ENCODE results near the gene SLC12A7. TPM values are rescaled to one million over a fixed set of nuclear protein-coding genes. Genes with fewer than 3 reads are reported as not detected.

SLC12A7 gene
- total and polyA plus RNA-seq, 3 donors from 2014 or later, result 73.2 to 212 (median 168) TPM

DNA sequence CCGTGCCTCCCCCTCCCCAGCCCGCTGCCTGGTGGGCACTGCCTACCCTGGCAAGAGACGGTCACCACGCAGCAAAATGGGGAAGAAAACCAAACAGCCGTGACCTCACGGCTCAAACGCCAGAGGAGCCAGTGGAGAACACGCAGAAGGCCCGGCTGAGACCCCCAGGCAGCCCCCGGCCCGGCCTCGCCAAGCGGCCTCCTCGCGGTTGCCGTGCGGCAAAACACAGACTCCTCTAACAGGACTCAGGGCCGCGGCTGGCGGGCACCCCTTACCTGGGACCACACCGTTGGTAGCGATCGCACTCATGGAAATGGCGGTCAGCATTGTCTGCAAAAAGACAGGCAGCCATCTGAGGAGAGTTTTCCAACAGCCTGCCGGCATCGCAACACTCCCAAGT lies 23.8 kb downstream of the SLC12A7 start:
- intact Hi-C loops (cut with DNase I; ENCODE audit: low total_unique reads), result no loop called here
- no peak for DNase-seq
- no peaks in the 10 kb centered on the region for H3K36me3 ChIP-seq (ENCODE audit: low read depth, missing control alignments)
- H3K9me3 ChIP-seq, result no peaks in the 10 kb centered on the region
- no peak overlapping the region for H3K4me3 ChIP-seq
- TF ChIP-seq, protein P1, sequence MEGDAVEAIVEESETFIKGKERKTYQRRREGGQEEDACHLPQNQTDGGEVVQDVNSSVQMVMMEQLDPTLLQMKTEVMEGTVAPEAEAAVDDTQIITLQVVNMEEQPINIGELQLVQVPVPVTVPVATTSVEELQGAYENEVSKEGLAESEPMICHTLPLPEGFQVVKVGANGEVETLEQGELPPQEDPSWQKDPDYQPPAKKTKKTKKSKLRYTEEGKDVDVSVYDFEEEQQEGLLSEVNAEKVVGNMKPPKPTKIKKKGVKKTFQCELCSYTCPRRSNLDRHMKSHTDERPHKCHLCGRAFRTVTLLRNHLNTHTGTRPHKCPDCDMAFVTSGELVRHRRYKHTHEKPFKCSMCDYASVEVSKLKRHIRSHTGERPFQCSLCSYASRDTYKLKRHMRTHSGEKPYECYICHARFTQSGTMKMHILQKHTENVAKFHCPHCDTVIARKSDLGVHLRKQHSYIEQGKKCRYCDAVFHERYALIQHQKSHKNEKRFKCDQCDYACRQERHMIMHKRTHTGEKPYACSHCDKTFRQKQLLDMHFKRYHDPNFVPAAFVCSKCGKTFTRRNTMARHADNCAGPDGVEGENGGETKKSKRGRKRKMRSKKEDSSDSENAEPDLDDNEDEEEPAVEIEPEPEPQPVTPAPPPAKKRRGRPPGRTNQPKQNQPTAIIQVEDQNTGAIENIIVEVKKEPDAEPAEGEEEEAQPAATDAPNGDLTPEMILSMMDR (IDR thresholded peaks at IDR 0.05), result no peak
- no peak for TF ChIP-seq POLR2A (IDR thresholded peaks at IDR 0.05)
- H3K27me3 ChIP-seq, result no peaks in the 10 kb centered on the region
- H3K27ac ChIP-seq, result no peak overlapping the region
- H3K4me1 ChIP-seq, result peaks cover 11% of the 10 kb centered on the region
- 96 to 97% methylated on average over 25 to 26 of the region's 26 CpGs for WGBS, 2 donors

GRCh38 chr5:1087428-1087827 lies 24.4 kb downstream of the SLC12A7 start:
- TF ChIP-seq POLR2A (IDR thresholded peaks at IDR 0.05), result no peak
- TF ChIP-seq, protein P1 (IDR thresholded peaks at IDR 0.05), result no peak

GRCh38 chr5:1086871-1087270 lies 25.0 kb downstream of the SLC12A7 start:
- Histone ChIP-seq H3K4me1 (peaks cover 11% of the 10 kb centered on the region), H3K27me3 (no peaks in the 10 kb centered on the region), H3K4me3 (no peak overlapping the region), H3K36me3 (ENCODE audit: low read depth, missing control alignments) (no peaks in the 10 kb centered on the region), H3K27ac (no peak overlapping the region), H3K9me3 (no peaks in the 10 kb centered on the region)
- intact Hi-C loops (cut with DNase I; ENCODE audit: low total_unique reads), result no loop called here
- TF ChIP-seq, protein P1 (IDR thresholded peaks at IDR 0.05), result no peak
- no peak for TF ChIP-seq POLR2A (IDR thresholded peaks at IDR 0.05)
- no peak for DNase-seq
- WGBS, 2 donors, result 92 to 94% methylated on average over 13 to 31 of the region's 31 CpGs

More at GRCh38 chr5:1087428-1087827, 24.4 kb downstream of the SLC12A7 start:
- 96% methylated on average over 19 to 25 of the region's 25 CpGs for WGBS, 2 donors
- no peaks in the 10 kb centered on the region for H3K36me3 ChIP-seq (ENCODE audit: low read depth, missing control alignments)
- H3K9me3 ChIP-seq, result no peaks in the 10 kb centered on the region
- no peaks in the 10 kb centered on the region for H3K27me3 ChIP-seq
- H3K4me1 ChIP-seq, result peaks cover 11% of the 10 kb centered on the region
- no peak overlapping the region for H3K27ac ChIP-seq
- intact Hi-C loops (cut with DNase I; ENCODE audit: low total_unique reads), result no loop called here
- DNase-seq, result no peak
- no peak overlapping the region for H3K4me3 ChIP-seq

- intact Hi-C loops (cut with DNase I; ENCODE audit: low total_unique reads), result no loop called here
- TF ChIP-seq, protein P1 (IDR thresholded peaks at IDR 0.05), result no peak
- no peak for TF ChIP-seq POLR2A (IDR thresholded peaks at IDR 0.05)
- no peaks in the 10 kb centered on the region for H3K27me3 ChIP-seq
- H3K36me3 ChIP-seq (ENCODE audit: low read depth, missing control alignments), result no peaks in the 10 kb centered on the region
- no peak for DNase-seq
- H3K4me1 ChIP-seq, result peaks cover 11% of the 10 kb centered on the region
- no peaks in the 10 kb centered on the region for H3K9me3 ChIP-seq
- no peak overlapping the region for H3K27ac ChIP-seq
- no peak overlapping the region for H3K4me3 ChIP-seq
- WGBS, 2 donors, result 88 to 96% methylated on average over 10 to 11 of the region's 11 CpGs
Measured at GRCh38 chr5:1086137-1086536, 25.7 kb downstream of the SLC12A7 start.

DNA sequence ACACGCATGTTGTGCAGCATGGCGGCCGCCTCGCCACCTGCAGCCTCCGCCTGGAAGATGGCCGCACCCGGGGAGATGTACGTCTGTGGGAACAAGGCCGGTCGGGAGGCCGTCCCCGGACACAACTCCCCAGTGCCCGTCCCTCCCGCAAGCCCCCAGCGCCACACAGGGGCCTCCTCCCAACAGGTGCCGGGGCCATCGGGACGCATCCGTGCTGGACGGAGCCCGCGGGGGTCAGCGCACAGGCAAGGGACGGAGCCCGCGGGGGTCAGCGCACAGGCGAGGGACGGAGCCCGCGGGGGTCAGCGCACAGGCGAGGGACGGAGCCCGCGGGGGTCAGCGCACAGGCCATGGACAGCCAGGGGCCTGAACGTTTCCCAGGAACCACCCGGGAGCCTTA lies 26.5 kb downstream of the SLC12A7 start:
- TF ChIP-seq POLR2A (IDR thresholded peaks at IDR 0.05), result no peak
- TF ChIP-seq, protein P1 (IDR thresholded peaks at IDR 0.05), result no peak
- H3K36me3 ChIP-seq (ENCODE audit: low read depth, missing control alignments), result no peaks in the 10 kb centered on the region
- 93 to 97% methylated on average over 21 to 38 of the region's 39 CpGs for WGBS, 2 donors
- no peak overlapping the region for H3K4me3 ChIP-seq
- intact Hi-C loops (cut with DNase I; ENCODE audit: low total_unique reads), result no loop called here
- H3K27me3 ChIP-seq, result no peaks in the 10 kb centered on the region
- peaks cover 11% of the 10 kb centered on the region for H3K4me1 ChIP-seq
- no peaks in the 10 kb centered on the region for H3K9me3 ChIP-seq
- DNase-seq, result no peak
- H3K27ac ChIP-seq, result no peak overlapping the region

Measured in testis (tissue), 3 donors.